GM12878 (cell line): ENCODE results near the gene AP2S1. TPM values are rescaled to one million over a fixed set of nuclear protein-coding genes. Genes with fewer than 3 reads are reported as not detected.

ENCODE experiments used
- ATAC-seq: fragments of 200-7000 bp; cut with Tn5 transposase; 3 replicates; pipeline ENCODE4 v1.9.1; 2020; ENCODE audit warnings: mild to moderate bottlenecking, moderate library complexity
- BruUV-seq: library from RNA; stranded (reverse); fragments of 400-500 nt; replicated peaks from 2 replicates; lab custom pipeline; 2021; lab: Mats Ljungman, UMichigan
- CTCF ChIA-PET: fragments of 300-600 bp; sonication (Branson Sonifier 250); formaldehyde crosslinking; extraction: SDS; loops from one replicate; lab custom pipeline; 2021; ENCODE audit warnings: inconsistent platforms; lab: Yijun Ruan, JAX
- POLR2A ChIA-PET: fragments of 350-600 bp; formaldehyde crosslinking; extraction: SDS; loops from one replicate; lab custom pipeline; 2021; ENCODE audit warnings: inconsistent platforms; lab: Charles Lee
- RAD21 ChIA-PET: fragments of 300-600 bp; sonication (Branson Sonifier 250); formaldehyde crosslinking; loops from one replicate; lab custom pipeline; 2023; ENCODE audit warnings: antibody characterized with exemption; ENCODE audit not compliant: unreplicated experiment; lab: Charles Lee
- SMC1A ChIA-PET: fragments of 300-600 bp; sonication (Branson Sonifier 250); formaldehyde crosslinking; loops from one replicate; lab custom pipeline; 2023; ENCODE audit not compliant: unreplicated experiment, uncharacterized antibody; lab: Charles Lee
- DNase-seq: peaks from one replicate; pipeline ENCODE4 v3.0.0-alpha.2; 2011; ENCODE audit warnings: low read depth, low spot score
- FAIRE-seq: peaks from 3 replicates; lab custom pipeline; 2011; peaks lifted over from hg19 to GRCh38; lab: Jason Lieb, UNC
- H2AFZ ChIP-seq: 2 replicates; pipeline ENCODE4 v1.6.0; 2011; ENCODE audit warnings: low read depth, low read length, control low read depth; ENCODE audit not compliant: control insufficient read depth
- H3K27ac ChIP-seq: 2 replicates; pipeline ENCODE4 v1.5.1; 2011; ENCODE audit warnings: control low read depth; ENCODE audit not compliant: control insufficient read depth, insufficient read depth
- H3K27me3 ChIP-seq, 2 experiments: replicated peaks in 1 of 2; 2 replicates each; pipeline versions ENCODE4 v1.6.0 to v1.6.1; 2011; ENCODE audit warnings: low read length in 1 of 2; ENCODE audit not compliant: control insufficient read depth in 2 of 2, insufficient read depth in 2 of 2
- H3K36me3 ChIP-seq, 2 experiments: 2 replicates each; pipeline ENCODE4 v1.5.1; 2011; ENCODE audit warnings: low read length in 1 of 2; ENCODE audit not compliant: control insufficient read depth in 2 of 2, insufficient read depth in 2 of 2
- H3K4me1 ChIP-seq: 2 replicates; pipeline ENCODE4 v1.6.1; 2011; ENCODE audit warnings: mild to moderate bottlenecking, low read length, moderate library complexity, mixed read lengths; ENCODE audit not compliant: control insufficient read depth, insufficient read depth
- H3K4me2 ChIP-seq: 2 replicates; pipeline ENCODE4 v1.6.0; 2011; ENCODE audit warnings: control low read depth; ENCODE audit not compliant: control insufficient read depth, insufficient read depth
- H3K4me3 ChIP-seq: fragments of 200-600 bp; sonication (generic); 2 replicates; pipeline ENCODE4 v1.5.1; 2016
- H3K79me2 ChIP-seq: 2 replicates; pipeline ENCODE4 v1.6.0; 2011; ENCODE audit warnings: low read length; ENCODE audit not compliant: control insufficient read depth, insufficient read depth
- H3K9ac ChIP-seq: 2 replicates; pipeline ENCODE4 v1.8.0; 2011; ENCODE audit warnings: low read length, control low read depth, mixed read lengths; ENCODE audit not compliant: control insufficient read depth, insufficient read depth
- H3K9me3 ChIP-seq: replicated peaks from 3 replicates; pipeline ENCODE4 v1.5.1; 2011; ENCODE audit warnings: mild to moderate bottlenecking, low read length; ENCODE audit not compliant: control insufficient read depth, insufficient read depth
- H4K20me1 ChIP-seq: 2 replicates; pipeline ENCODE4 v1.6.0; 2011; ENCODE audit not compliant: control insufficient read depth, insufficient read depth
- RAD21 ChIP-seq: IDR thresholded peaks from 2 replicates; pipeline ENCODE4 v1.6.1; 2011; ENCODE audit warnings: mild to moderate bottlenecking, low read depth, low read length, moderate library complexity; ENCODE audit not compliant: insufficient read depth
- SIX5 ChIP-seq: IDR thresholded peaks from 2 replicates; pipeline ENCODE4 v1.6.1; 2011; ENCODE audit warnings: mild to moderate bottlenecking, low read depth, low read length, moderate library complexity; ENCODE audit not compliant: severe bottlenecking
- SPI1 ChIP-seq: IDR thresholded peaks from 2 replicates; pipeline ENCODE4 v1.6.1; 2011; ENCODE audit warnings: low read depth, mild to moderate bottlenecking, low read length, moderate library complexity, borderline replicate concordance; ENCODE audit not compliant: insufficient read depth
- YY1 ChIP-seq: IDR thresholded peaks from 2 replicates; pipeline ENCODE4 v1.6.1; 2011; ENCODE audit warnings: low read depth, mild to moderate bottlenecking, low read length
- WGBS: methylation state at CpG from one replicate; pipeline ENCODE4 v1.1.6; 2016; ENCODE audit warnings: low lambda C conversion rate; ENCODE audit not compliant: insufficient replicate concordance, insufficient coverage; ENCODE audit errors: missing lambda C conversion rate; 5-methylcytosine and 5-hydroxymethylcytosine counted together
- in situ Hi-C: fragments of 300-500 bp; cut with MboI; formaldehyde crosslinking; loops from 9 replicates; pipeline ENCODE4 v1.14.3; 2018; ENCODE audit warnings: mixed read lengths
- intact Hi-C: fragments of 100-400 bp; cut with micrococcal nuclease; formaldehyde crosslinking; loops from one replicate; pipeline ENCODE4 v1.14.2; 2022; ENCODE audit not compliant: unreplicated experiment
- polyA plus RNA-seq, 11 experiments: library from polyadenylated mRNA; depleted of rRNA in 4 of 11; unstranded in 6 of 11; stranded (reverse) in 5 of 11; fragments of >200 nt; fragmentation: Nextera tagmentation in 4 of 11; fragmentation: Illumina TruSeq in 1 of 11; extraction: Ambion mirVana in 4 of 11; extraction: Trizol in 1 of 11; gene quantifications; 1 replicate in 1 of 11; 2 replicates in 10 of 11; pipeline versions ENCODE4 v1.2.1 to v1.2.3, GENCODE V29; 2011 to 2016; ENCODE audit warnings: inconsistent platforms in 2 of 11, missing spikeins in 2 of 11, low read depth in 1 of 11
- total RNA-seq, 4 experiments: library from RNA; depleted of rRNA in 3 of 4; stranded (reverse); fragments of >200 nt in 3 of 4; fragmentation: Illumina TruSeq in 1 of 4; extraction: Trizol in 1 of 4; gene quantifications; 2 replicates each; pipeline versions ENCODE4 v1.2.1 to v1.2.3, GENCODE V29; 2013 to 2021

AP2S1 gene
- total and polyA plus RNA-seq, 10 of the 15 experiments (the other 5 are each of a cell fraction or from before 2014, with no cell fraction given) = 10.8 to 239 (median 104) TPM

DNA sequence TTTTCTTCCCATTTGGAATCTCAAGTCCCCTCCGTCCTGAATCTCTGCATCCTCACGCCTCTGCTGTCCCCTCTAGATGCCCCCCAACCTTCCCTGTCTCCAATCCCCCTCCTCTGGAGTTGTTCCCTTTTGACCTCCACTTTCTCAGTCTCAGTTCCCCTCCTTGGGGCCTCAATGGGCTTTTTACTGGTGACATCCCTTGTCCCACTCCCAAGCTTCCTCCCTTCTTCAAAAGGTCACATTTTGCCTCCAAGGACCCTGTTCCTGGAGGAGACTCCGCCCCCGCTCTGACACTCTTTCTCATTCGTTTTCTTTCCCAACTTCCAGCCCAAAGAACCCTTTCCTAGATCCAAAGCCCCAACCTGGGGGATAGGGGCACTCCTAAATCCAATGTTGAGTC is 1.0 kb downstream of the AP2S1 start:
- Histone ChIP-seq H3K9me3 (no peaks in the 10 kb centered on the region), H3K4me1 (peaks cover 3% of the 10 kb centered on the region; the same call in 1 of the 2 replicates), H3K36me3 (peaks cover 0 to 7% of the 10 kb centered on the region in 2 experiments; a peak in 2 of 4 replicates), H3K4me2 (peak overlapping the region; percentile 95), H3K79me2 (peaks cover 14% of the 10 kb centered on the region), H3K4me3 (peak overlapping the region; percentile 99), H3K27ac (peak overlapping the region; percentile 56), H2AFZ (no peak overlapping the region; the same call in 1 of the 2 replicates), H3K9ac (peak overlapping the region; percentile 82), H3K27me3 (no peaks in the 10 kb centered on the region), H4K20me1 (no peaks in the 10 kb centered on the region)
- DNase-seq = no peak
- CTCF ChIA-PET = interaction anchor here (2.4 kb wide), 1 partner anchor 9 kb away, joined by 16 read pairs; no protein-coding TSS in a partner anchor
- POLR2A ChIA-PET = no interaction called here
- FAIRE-seq = no peak
- ATAC-seq = no peak
- intact Hi-C loops = loop anchor here (10.0 kb wide), 1 partner anchor 265 kb away; the partner anchor contains the start of gene ZC3H4
- RAD21 ChIA-PET = no interaction called here
- in situ Hi-C loops = no loop called here
- 32% methylated on average over 5 of the region's 5 CpGs for WGBS
- no TSS peak for BruUV-seq
- TF ChIP-seq SPI1 = peak; percentile 40; the same call in 1 of the 2 replicates
- TF ChIP-seq RAD21 = no peak
- SMC1A ChIA-PET = interaction anchor here (1.3 kb wide), 1 partner anchor 186 kb away, joined by 4 read pairs; no protein-coding TSS in a partner anchor

DNA sequence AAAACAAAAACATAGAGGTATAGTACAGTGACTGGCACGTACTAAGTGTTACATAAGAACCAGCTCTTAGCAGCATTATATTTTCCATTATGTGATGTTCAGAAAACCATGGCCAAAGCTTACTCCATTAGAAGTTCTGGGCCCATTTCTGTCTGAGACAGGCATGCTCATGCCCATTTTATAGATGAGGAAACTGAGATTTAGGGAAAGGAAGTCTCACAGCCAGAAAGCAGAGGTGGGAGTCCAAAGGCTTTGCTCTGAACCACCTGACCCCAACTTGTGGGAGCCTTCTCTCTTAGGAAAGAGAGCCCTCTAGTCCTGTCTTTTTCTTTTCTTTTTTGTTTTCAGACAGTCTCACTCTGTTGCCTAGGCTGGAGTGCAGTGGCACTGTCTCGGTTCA is 2.3 kb downstream of the AP2S1 start:
- H3K27me3 ChIP-seq = no peaks in the 10 kb centered on the region
- ChIA-PET POLR2A (no interaction called here), CTCF (interaction anchor here (13.4 kb wide), 1 partner anchor 97 kb away, joined by 134 read pairs; no protein-coding TSS in a partner anchor), RAD21 (no interaction called here), SMC1A (no interaction called here)
- H3K9ac ChIP-seq = no peak overlapping the region
- no peak overlapping the region for H2AFZ ChIP-seq
- H4K20me1 ChIP-seq = no peaks in the 10 kb centered on the region
- BruUV-seq = no TSS peak
- H3K9me3 ChIP-seq = no peaks in the 10 kb centered on the region
- FAIRE-seq (no peak), DNase-seq (no peak), ATAC-seq (no peak)
- WGBS = 66% methylated on average over 2 of the region's 2 CpGs
- TF ChIP-seq SIX5 (no peak), YY1 (no peak)
- in situ Hi-C loops (no loop called here), intact Hi-C loops (no loop called here)
- H3K27ac ChIP-seq = no peak overlapping the region
- no peak overlapping the region for H3K4me2 ChIP-seq
- peaks cover 0 to 9% of the 10 kb centered on the region in 2 experiments; a peak in 2 of 4 replicates for H3K36me3 ChIP-seq
- no peak overlapping the region for H3K4me3 ChIP-seq
- H3K4me1 ChIP-seq = peaks cover 3% of the 10 kb centered on the region; the same call in 1 of the 2 replicates
- H3K79me2 ChIP-seq = peaks cover 14% of the 10 kb centered on the region
